ENCODE data around the gene COL4A1. TPM values are rescaled to one million over a fixed set of nuclear protein-coding genes. Genes with fewer than 3 reads are reported as not detected.

Gene COL4A1
- total RNA-seq, 8 experiments from 2014 or later, result 1.0 to 466 (median 5.0) TPM

GRCh38 chr13:110126391-110126961, 180.5 kb downstream of the COL4A1 start:
- in situ Hi-C loops (cut with MboI; ENCODE audit: low pct_unique_long_range_greater_than_20kb in 2 of 9, low sequenced_read_pairs in 9 of 9, unreplicated experiment in 9 of 9), result loop anchor here in 1 of 9 experiments (25.0 kb wide), 1 partner anchor 1164 kb away; no protein-coding TSS in a partner anchor
- peaks cover 21 to 47% of the 10 kb centered on the region in 2 donors for H3K4me1 ChIP-seq (replicated peaks in 1 of 2)
- peak overlapping the region; percentile 58 to 59 for H3K27ac ChIP-seq
- WGBS, 10 experiments, result 0 to 45% (median 12%) methylated on average over 1 to 10 of the region's 12 CpGs
- peak; percentile 30 to 97 (median 90) for ATAC-seq (replicated peaks in 6 of 8)
- H3K4me3 ChIP-seq, result no peak overlapping the region

GRCh38 chr13:110125613-110126272, 181.2 kb downstream of the COL4A1 start:
- Histone ChIP-seq H3K4me3 (no peak overlapping the region), H3K27ac (peak overlapping the region in 1 of 2 donors; percentile 59), H3K4me1 (replicated peaks in 1 of 2) (peaks cover 21 to 43% of the 10 kb centered on the region in 2 donors)
- peak in 4 of 8 experiments; percentile 2 to 24 (median 18) for ATAC-seq (replicated peaks in 6 of 8)
- 51 to 100% (median 83%) methylated on average over 2 to 6 of the region's 10 CpGs for WGBS, 10 experiments
- in situ Hi-C loops (cut with MboI; ENCODE audit: low pct_unique_long_range_greater_than_20kb in 2 of 9, low sequenced_read_pairs in 9 of 9, unreplicated experiment in 9 of 9), result loop anchor here in 1 of 9 experiments (25.0 kb wide), 1 partner anchor 1163 kb away; no protein-coding TSS in a partner anchor

- in situ Hi-C loops (cut with MboI; ENCODE audit: low pct_unique_long_range_greater_than_20kb in 2 of 9, low sequenced_read_pairs in 9 of 9, unreplicated experiment in 9 of 9), result loop anchor here in 1 of 9 experiments (25.0 kb wide), 1 partner anchor 1163 kb away; no protein-coding TSS in a partner anchor
- ATAC-seq (replicated peaks in 6 of 8), result no peak
- WGBS, 10 experiments, result 60 to 99% (median 88%) methylated on average over 2 to 8 of the region's 10 CpGs; no CpG with 5 or more reads in 5 of the 10 experiments
- H3K4me1 ChIP-seq (replicated peaks in 1 of 2), result peaks cover 21 to 40% of the 10 kb centered on the region in 2 donors
- no peak overlapping the region for H3K4me3 ChIP-seq
- H3K27ac ChIP-seq, result no peak overlapping the region
Measured at GRCh38 chr13:110125157-110125556, 181.8 kb downstream of the COL4A1 start.

GRCh38 chr13:110124201-110124940, 182.6 kb downstream of the COL4A1 start:
- Histone ChIP-seq H3K4me3 (no peak overlapping the region), H3K27ac (no peak overlapping the region), H3K4me1 (replicated peaks in 1 of 2) (peaks cover 21 to 40% of the 10 kb centered on the region in 2 donors)
- ATAC-seq (replicated peaks in 6 of 8), result no peak
- in situ Hi-C loops (cut with MboI; ENCODE audit: low pct_unique_long_range_greater_than_20kb in 2 of 9, low sequenced_read_pairs in 9 of 9, unreplicated experiment in 9 of 9), result loop anchor here in 5 of 9 experiments (25.0 kb wide), 4 partner anchors 337 to 1162 kb away; partner anchors contain the start of gene IRS2 (in 2 of the 5)
- 50 to 97% (median 82%) methylated on average over 2 to 14 of the region's 14 CpGs; no CpG with 5 or more reads in 2 of the 10 experiments for WGBS, 10 experiments

- Histone ChIP-seq H3K4me3 (no peak overlapping the region), H3K4me1 (replicated peaks in 1 of 2) (peaks cover 21 to 40% of the 10 kb centered on the region in 2 donors), H3K27ac (no peak overlapping the region)
- WGBS, 10 experiments, result 68 to 100% (median 78%) methylated on average over 2 to 9 of the region's 19 CpGs; no CpG with 5 or more reads in 3 of the 10 experiments
- ATAC-seq (replicated peaks in 6 of 8), result peak in 3 of 8 experiments; percentile 7 to 71 (median 28)
- in situ Hi-C loops (cut with MboI; ENCODE audit: low pct_unique_long_range_greater_than_20kb in 2 of 9, low sequenced_read_pairs in 9 of 9, unreplicated experiment in 9 of 9), result loop anchor here in 5 of 9 experiments (25.0 kb wide), 4 partner anchors 336 to 1161 kb away; partner anchors contain the start of gene IRS2 (in 2 of the 5)
Measured at GRCh38 chr13:110123041-110123809, 183.7 kb downstream of the COL4A1 start.

GRCh38 chr13:110121422-110122083, 185.4 kb downstream of the COL4A1 start:
- ATAC-seq (replicated peaks in 6 of 8), result no peak
- Histone ChIP-seq H3K27ac (no peak overlapping the region), H3K4me1 (replicated peaks in 1 of 2) (peaks cover 15 to 31% of the 10 kb centered on the region in 2 donors), H3K4me3 (no peak overlapping the region)
- 42 to 93% (median 80%) methylated on average over 2 to 5 of the region's 6 CpGs; no CpG with 5 or more reads in 3 of the 10 experiments for WGBS, 10 experiments
- in situ Hi-C loops (cut with MboI; ENCODE audit: low pct_unique_long_range_greater_than_20kb in 2 of 9, low sequenced_read_pairs in 9 of 9, unreplicated experiment in 9 of 9), result loop anchor here in 5 of 9 experiments (25.0 kb wide), 4 partner anchors 334 to 1159 kb away; partner anchors contain the start of gene IRS2 (in 2 of the 5)

GRCh38 chr13:110119935-110120905, 186.7 kb downstream of the COL4A1 start:
- in situ Hi-C loops (cut with MboI; ENCODE audit: low pct_unique_long_range_greater_than_20kb in 2 of 9, low sequenced_read_pairs in 9 of 9, unreplicated experiment in 9 of 9), result loop anchor here in 6 of 9 experiments (10.0 to 25.0 kb wide), 5 partner anchors 333 to 1158 kb away; partner anchors contain the start of gene IRS2 (in 2 of the 6)
- 65 to 100% (median 98%) methylated on average over 2 to 11 of the region's 18 CpGs; no CpG with 5 or more reads in 1 of the 10 experiments for WGBS, 10 experiments
- Histone ChIP-seq H3K4me1 (replicated peaks in 1 of 2) (peaks cover 7 to 21% of the 10 kb centered on the region in 2 donors), H3K4me3 (no peak overlapping the region), H3K27ac (no peak overlapping the region)
- peak in 2 of 8 experiments; percentile 49 to 57 for ATAC-seq (replicated peaks in 6 of 8)

- in situ Hi-C loops (cut with MboI; ENCODE audit: low pct_unique_long_range_greater_than_20kb in 2 of 9, low sequenced_read_pairs in 9 of 9, unreplicated experiment in 9 of 9), result loop anchor here in 6 of 9 experiments (10.0 to 25.0 kb wide), 5 partner anchors 331 to 1156 kb away; partner anchors contain the start of gene IRS2 (in 2 of the 6)
- H3K4me3 ChIP-seq, result no peak overlapping the region
- no peak overlapping the region for H3K27ac ChIP-seq
- WGBS, 10 experiments, result 77 to 94% (median 81%) methylated on average over 1 to 11 of the region's 11 CpGs; no CpG with 5 or more reads in 2 of the 10 experiments
- ATAC-seq (replicated peaks in 6 of 8), result no peak
- peaks cover 0 to 2% of the 10 kb centered on the region in 2 donors for H3K4me1 ChIP-seq (replicated peaks in 1 of 2)
Measured at GRCh38 chr13:110118106-110118505, 188.9 kb downstream of the COL4A1 start.

- H3K27ac ChIP-seq, result no peak overlapping the region
- in situ Hi-C loops (cut with MboI; ENCODE audit: low pct_unique_long_range_greater_than_20kb in 2 of 9, low sequenced_read_pairs in 9 of 9, unreplicated experiment in 9 of 9), result loop anchor here in 6 of 9 experiments (10.0 to 25.0 kb wide), 5 partner anchors 329 to 1154 kb away; partner anchors contain the start of gene IRS2 (in 2 of the 6)
- ATAC-seq (replicated peaks in 6 of 8), result peak in 3 of 8 experiments; percentile 43 to 88 (median 47)
- 6 to 68% (median 38%) methylated on average over 5 to 20 of the region's 23 CpGs for WGBS, 10 experiments
- peaks cover 0 to 2% of the 10 kb centered on the region in 2 donors for H3K4me1 ChIP-seq (replicated peaks in 1 of 2)
- no peak overlapping the region for H3K4me3 ChIP-seq
Measured at GRCh38 chr13:110116072-110116487, 190.9 kb downstream of the COL4A1 start.

GRCh38 chr13:110115591-110115990, 191.4 kb downstream of the COL4A1 start:
- no peak overlapping the region for H3K4me3 ChIP-seq

More at GRCh38 chr13:110115591-110115990, 191.4 kb downstream of the COL4A1 start:
- no peak overlapping the region for H3K27ac ChIP-seq
- in situ Hi-C loops (cut with MboI; ENCODE audit: low pct_unique_long_range_greater_than_20kb in 2 of 9, low sequenced_read_pairs in 9 of 9, unreplicated experiment in 9 of 9), result loop anchor here in 6 of 9 experiments (10.0 to 25.0 kb wide), 5 partner anchors 328 to 1153 kb away; partner anchors contain the start of gene IRS2 (in 2 of the 6)
- no peak for ATAC-seq (replicated peaks in 6 of 8)
- WGBS, 10 experiments, result 17 to 100% (median 88%) methylated on average over 1 to 4 of the region's 5 CpGs; no CpG with 5 or more reads in 1 of the 10 experiments
- H3K4me1 ChIP-seq (replicated peaks in 1 of 2), result peaks cover 0 to 2% of the 10 kb centered on the region in 2 donors
